H9 (cell line): ENCODE results near the gene DOCK1. TPM values are rescaled to one million over a fixed set of nuclear protein-coding genes. Genes with fewer than 3 reads are reported as not detected.

ENCODE experiments used
- DNase-seq: peaks from one replicate; pipeline ENCODE4 v3.0.0-alpha.2; 2017
- H2AFZ ChIP-seq: one replicate; pipeline ENCODE4 v1.6.1; 2013; ENCODE audit warnings: mild to moderate bottlenecking, low read length, control low read depth, moderate library complexity
- H2AK5ac ChIP-seq: 2 replicates; pipeline ENCODE4 v1.6.1; 2013; ENCODE audit warnings: low read length, control low read depth, mixed read lengths; ENCODE audit not compliant: insufficient read length
- H2BK120ac ChIP-seq: one replicate; pipeline ENCODE4 v1.6.1; 2013; ENCODE audit warnings: low read depth, mild to moderate bottlenecking, low read length, control low read depth, inconsistent platforms; ENCODE audit not compliant: poor library complexity, severe bottlenecking
- H2BK12ac ChIP-seq: 2 replicates; pipeline ENCODE4 v1.6.1; 2013; ENCODE audit warnings: low read length, control low read depth, mixed read lengths, low read depth; ENCODE audit not compliant: insufficient read length
- H2BK15ac ChIP-seq: 2 replicates; pipeline ENCODE4 v1.6.1; 2013; ENCODE audit warnings: low read depth, low read length, control low read depth
- H2BK20ac ChIP-seq: one replicate; pipeline ENCODE4 v1.6.1; 2013; ENCODE audit warnings: low read depth, mild to moderate bottlenecking, low read length, control low read depth, inconsistent platforms; ENCODE audit not compliant: poor library complexity, severe bottlenecking
- H2BK5ac ChIP-seq: 2 replicates; pipeline ENCODE4 v1.6.1; 2013; ENCODE audit warnings: low read length, control low read depth, mixed read lengths; ENCODE audit not compliant: insufficient read length
- H3K14ac ChIP-seq: 2 replicates; pipeline ENCODE4 v1.6.1; 2013; ENCODE audit warnings: low read length, control low read depth; ENCODE audit not compliant: insufficient read depth
- H3K18ac ChIP-seq: 2 replicates; pipeline ENCODE4 v1.6.1; 2013; ENCODE audit warnings: low read depth, mild to moderate bottlenecking, mixed read lengths, low read length, control low read depth; ENCODE audit not compliant: insufficient read length
- H3K23ac ChIP-seq: 2 replicates; pipeline ENCODE4 v1.6.1; 2013; ENCODE audit warnings: low read length, control low read depth, mixed read lengths, low read depth; ENCODE audit not compliant: insufficient read length
- H3K23me2 ChIP-seq: 2 replicates; pipeline ENCODE4 v1.6.1; 2013; ENCODE audit warnings: low read depth, mild to moderate bottlenecking, mixed read lengths, low read length, control low read depth; ENCODE audit not compliant: insufficient read length, poor library complexity, severe bottlenecking
- H3K27ac ChIP-seq: 2 replicates; pipeline ENCODE4 v1.5.1; 2013; ENCODE audit warnings: low read length, control low read depth, mixed read lengths, low read depth; ENCODE audit not compliant: insufficient read length
- H3K27me3 ChIP-seq: 2 replicates; pipeline ENCODE4 v1.6.1; 2013; ENCODE audit warnings: low read length, control low read depth, inconsistent platforms; ENCODE audit not compliant: insufficient read depth
- H3K4ac ChIP-seq: 2 replicates; pipeline ENCODE4 v1.6.1; 2013; ENCODE audit warnings: low read depth, mild to moderate bottlenecking, control low read depth, inconsistent platforms, low read length, moderate library complexity
- H3K4me1 ChIP-seq: 2 replicates; pipeline ENCODE4 v1.6.1; 2013; ENCODE audit warnings: low read length, control low read depth, inconsistent platforms; ENCODE audit not compliant: insufficient read depth
- H3K4me2 ChIP-seq: 2 replicates; pipeline ENCODE4 v1.6.1; 2013; ENCODE audit warnings: low read length, control low read depth, mixed read lengths; ENCODE audit not compliant: insufficient read length, insufficient read depth
- H3K56ac ChIP-seq: 2 replicates; pipeline ENCODE4 v1.6.1; 2013; ENCODE audit warnings: low read depth, mild to moderate bottlenecking, mixed read lengths, low read length, control low read depth; ENCODE audit not compliant: insufficient read length
- H3K79me1 ChIP-seq: 2 replicates; pipeline ENCODE4 v1.6.1; 2013; ENCODE audit warnings: low read depth, mild to moderate bottlenecking, moderate library complexity, low read length, control low read depth, inconsistent platforms; ENCODE audit not compliant: insufficient read depth, poor library complexity, severe bottlenecking
- H3K79me2 ChIP-seq: 2 replicates; pipeline ENCODE4 v1.6.1; 2013; ENCODE audit warnings: low read length, control low read depth, inconsistent platforms; ENCODE audit not compliant: insufficient read depth
- H3K9ac ChIP-seq: 2 replicates; pipeline ENCODE4 v1.6.1; 2013; ENCODE audit warnings: low read length, control low read depth, mixed read lengths; ENCODE audit not compliant: insufficient read length; ENCODE audit errors: extremely low read depth
- H3K9me3 ChIP-seq: one replicate; pipeline ENCODE4 v1.6.1; 2013; ENCODE audit warnings: low read depth, low read length, inconsistent platforms; ENCODE audit not compliant: control insufficient read depth
- H3T11ph ChIP-seq: one replicate; pipeline ENCODE4 v1.6.1; 2013; ENCODE audit warnings: mild to moderate bottlenecking, low read length, control low read depth, inconsistent platforms
- H4K20me1 ChIP-seq: one replicate; pipeline ENCODE4 v1.6.1; 2013; ENCODE audit not compliant: control insufficient read depth, insufficient read length, insufficient read depth
- H4K5ac ChIP-seq: 2 replicates; pipeline ENCODE4 v1.6.1; 2013; ENCODE audit warnings: low read depth, mild to moderate bottlenecking, mixed read lengths, low read length, control low read depth; ENCODE audit not compliant: insufficient read length
- H4K8ac ChIP-seq: replicated peaks from 2 replicates; pipeline ENCODE4 v1.6.1; 2013; ENCODE audit warnings: low read length, control low read depth, mixed read lengths, low read depth; ENCODE audit not compliant: insufficient read length
- H4K91ac ChIP-seq: 2 replicates; pipeline ENCODE4 v1.6.1; 2013; ENCODE audit warnings: low read depth, mild to moderate bottlenecking, moderate library complexity, mixed read lengths, low read length, control low read depth; ENCODE audit not compliant: insufficient read length
- H3K27ac Mint-ChIP-seq, 3 experiments: 2 replicates in 2 of 3; 3 replicates in 1 of 3; pipeline ENCODE4 v1.8.0; 2020 to 2021; ENCODE audit warnings: mixed read lengths in 3 of 3, mild to moderate bottlenecking in 1 of 3, moderate library complexity in 1 of 3
- H3K27me3 Mint-ChIP-seq: 2 replicates; pipeline ENCODE4 v1.8.0; 2021; ENCODE audit warnings: low read depth, mild to moderate bottlenecking, moderate library complexity, mixed read lengths
- H3K36me3 Mint-ChIP-seq, 3 experiments: 2 replicates in 2 of 3; 3 replicates in 1 of 3; pipeline ENCODE4 v1.8.0; 2020 to 2021; ENCODE audit warnings: low read depth in 3 of 3, mixed read lengths in 3 of 3; ENCODE audit not compliant: insufficient read depth in 1 of 3
- H3K4me1 Mint-ChIP-seq, 2 experiments: 2 replicates each; pipeline ENCODE4 v1.8.0; 2020; ENCODE audit warnings: mixed read lengths in 2 of 2
- H3K4me3 Mint-ChIP-seq, 2 experiments: 2 replicates in 1 of 2; 3 replicates in 1 of 2; pipeline ENCODE4 v1.8.0; 2020 to 2021; ENCODE audit warnings: mild to moderate bottlenecking in 2 of 2, mixed read lengths in 2 of 2, moderate library complexity in 1 of 2
- H3K9me3 Mint-ChIP-seq, 2 experiments: 2 replicates in 1 of 2; 3 replicates in 1 of 2; pipeline ENCODE4 v1.8.0; 2020; ENCODE audit warnings: mild to moderate bottlenecking in 2 of 2, mixed read lengths in 2 of 2, moderate library complexity in 1 of 2
- CTCF ChIP-seq: fragments of 200-600 bp; sonication (generic); conservative IDR thresholded peaks from 3 replicates; pipeline ENCODE4 v1.8.0; 2021; ENCODE audit warnings: antibody characterized with exemption, mild to moderate bottlenecking
- WGBS: extraction: QIAGEN DNeasy Blood & Tissue Kit; methylation state at CpG from one replicate; pipeline ENCODE4 v1.1.7; 2013; ENCODE audit warnings: missing lambda C conversion rate, low lambda C conversion rate, mixed read lengths; ENCODE audit not compliant: insufficient read length; ENCODE audit errors: extremely low coverage; 5-methylcytosine and 5-hydroxymethylcytosine counted together
- total RNA-seq: library from RNA; stranded (reverse); gene quantifications from 2 replicates; pipeline ENCODE4 v1.2.1, GENCODE V29; 2021

Gene DOCK1
- total RNA-seq, 1 experiment from 2014 or later: 57.0 TPM

GRCh38 chr10:127486355-127486754, 581.1 kb downstream of the DOCK1 start:
- Histone ChIP-seq H2BK5ac (no peak overlapping the region), H3K27me3 (no peaks in the 10 kb centered on the region), H3K56ac (no peak overlapping the region), H3T11ph (no peak overlapping the region), H3K4ac (no peak overlapping the region), H2BK15ac (no peak overlapping the region), H3K18ac (no peak overlapping the region), H3K4me1 (peaks cover 3% of the 10 kb centered on the region; the same call in 1 of the 2 replicates), H3K23me2 (no peaks in the 10 kb centered on the region), H3K4me2 (no peak overlapping the region), H4K91ac (no peak overlapping the region), H3K9ac (no peak overlapping the region), H2AFZ (no peak overlapping the region), H3K14ac (peak overlapping the region; percentile 66; the same call in 1 of the 2 replicates), H2BK120ac (no peak overlapping the region), H3K9me3 (no peaks in the 10 kb centered on the region), H2BK12ac (no peak overlapping the region), H3K23ac (no peak overlapping the region), H4K20me1 (no peaks in the 10 kb centered on the region), H4K8ac (no peak overlapping the region), H2BK20ac (no peak overlapping the region), H3K79me1 (no peaks in the 10 kb centered on the region), H3K79me2 (no peaks in the 10 kb centered on the region), H2AK5ac (no peak overlapping the region), H3K27ac (no peak overlapping the region), H4K5ac (no peak overlapping the region)
- no peaks in the 10 kb centered on the region for H3K36me3 Mint-ChIP-seq
- H3K4me1 Mint-ChIP-seq: peaks cover 17 to 19% of the 10 kb centered on the region in 2 experiments
- H3K27ac Mint-ChIP-seq: no peak overlapping the region
- whole genome bisulfite sequencing: no CpG with 5 or more reads among the region's 6 CpGs
- DNase-seq: no peak
- H3K27me3 Mint-ChIP-seq: peaks cover 11% of the 10 kb centered on the region
- no peaks in the 10 kb centered on the region for H3K9me3 Mint-ChIP-seq
- no peak overlapping the region for H3K4me3 Mint-ChIP-seq
- TF ChIP-seq CTCF: no peak
